ENCODE results near the gene CTSL. TPM values are rescaled to one million over a fixed set of nuclear protein-coding genes. Genes with fewer than 3 reads are reported as not detected.

The CTSL gene
- total RNA-seq, result 33.4 and 33.8 TPM in 2 replicates
- long read RNA-seq, transcript CTSL-201 (8 exons, 1,436 nt), result major isoform, 33 of 101 reads
- long read RNA-seq, transcript CTSL-203 (8 exons, 2,177 nt), result minor isoform, 25 of 101 reads
- long read RNA-seq, partial matches to known transcripts, result 2 of 101 reads
- long read RNA-seq, other reads (novel, unspliced or antisense), result 41 of 101 reads

GRCh38 chr9:87725900-87726709, at the start of gene CTSL:
Gene CTSL (plus strand): TSS chr9:87726119. CDS start chr9:87727604, 1,485 bp downstream.
- TF ChIP-seq CTCF (conservative IDR thresholded peaks at IDR 0.05), result peak; percentile 51
- Mint-ChIP-seq H3K27ac (ENCODE audit: unreplicated experiment) (peak within 1 kb of the TSS; percentile 90), H3K36me3 (ENCODE audit: low read depth) (peaks cover 7% of the 10 kb centered on the region), H3K4me1 (peaks cover 4% of the 10 kb centered on the region), H3K27me3 (ENCODE audit: low read depth) (peaks cover 5% of the 10 kb centered on the region), H3K9me3 (no peaks in the 10 kb centered on the region), H3K4me3 (peak within 1 kb of the TSS; percentile 95)
- peak; percentile 61 for DNase-seq (ENCODE audit: low read depth, low spot score)

GRCh38 chr9:87676976-87677775, 48.7 kb upstream of the CTSL start:
- no peak overlapping the region for H3K4me3 Mint-ChIP-seq
- DNase-seq (ENCODE audit: low read depth, low spot score), result no peak
- H3K9me3 Mint-ChIP-seq, result no peaks in the 10 kb centered on the region
- peaks cover 7% of the 10 kb centered on the region for H3K36me3 Mint-ChIP-seq (ENCODE audit: low read depth)
- TF ChIP-seq CTCF (conservative IDR thresholded peaks at IDR 0.05), result no peak
- no peak overlapping the region for H3K27ac Mint-ChIP-seq (ENCODE audit: unreplicated experiment)
- H3K27me3 Mint-ChIP-seq (ENCODE audit: low read depth), result no peaks in the 10 kb centered on the region
- peaks cover 4% of the 10 kb centered on the region for H3K4me1 Mint-ChIP-seq

- peaks cover 4% of the 10 kb centered on the region for H3K4me1 Mint-ChIP-seq
- H3K27me3 Mint-ChIP-seq (ENCODE audit: low read depth), result no peaks in the 10 kb centered on the region
- H3K4me3 Mint-ChIP-seq, result no peak overlapping the region
- no peak for TF ChIP-seq CTCF (conservative IDR thresholded peaks at IDR 0.05)
- peaks cover 9% of the 10 kb centered on the region for H3K36me3 Mint-ChIP-seq (ENCODE audit: low read depth)
- no peak for DNase-seq (ENCODE audit: low read depth, low spot score)
- no peak overlapping the region for H3K27ac Mint-ChIP-seq (ENCODE audit: unreplicated experiment)
- H3K9me3 Mint-ChIP-seq, result no peaks in the 10 kb centered on the region
These were observed 47.9 kb upstream of the CTSL start for GRCh38 chr9:87677776-87678587.

- H3K4me1 Mint-ChIP-seq, result peaks cover 4% of the 10 kb centered on the region
- H3K27me3 Mint-ChIP-seq (ENCODE audit: low read depth), result no peaks in the 10 kb centered on the region
- no peak overlapping the region for H3K27ac Mint-ChIP-seq (ENCODE audit: unreplicated experiment)
These were observed 47.1 kb upstream of the CTSL start for GRCh38 chr9:87678650-87679355.

More at GRCh38 chr9:87678650-87679355, 47.1 kb upstream of the CTSL start:
- no peaks in the 10 kb centered on the region for H3K9me3 Mint-ChIP-seq
- H3K36me3 Mint-ChIP-seq (ENCODE audit: low read depth), result peaks cover 5% of the 10 kb centered on the region
- no peak overlapping the region for H3K4me3 Mint-ChIP-seq
- peak; percentile 62 for DNase-seq (ENCODE audit: low read depth, low spot score)
- TF ChIP-seq CTCF (conservative IDR thresholded peaks at IDR 0.05), result peak; percentile 82
